ENCODE data around the gene SPG7. TPM values are rescaled to one million over a fixed set of nuclear protein-coding genes. Genes with fewer than 3 reads are reported as not detected.
A peak's percentile ranks its signal among the peaks of the same experiment; 100 is the strongest.

Gene SPG7
- total RNA-seq, 1 experiment from 2014 or later, result 118 TPM

- TF ChIP-seq TCF7L2 (IDR thresholded peaks at IDR 0.05; ENCODE audit: low read depth, low read length) (no peak), POLR2AphosphoS5 (IDR thresholded peaks at IDR 0.05; ENCODE audit: low read depth, low read length) (no peak), REST (IDR thresholded peaks at IDR 0.05; ENCODE audit: insufficient read depth in 1 of 2, low read depth in 2 of 2, low read length in 1 of 2) (no peak), CTCF (IDR thresholded peaks at IDR 0.05) (no peak), SIN3A (IDR thresholded peaks at IDR 0.05; ENCODE audit: borderline replicate concordance, insufficient read depth, low read depth, low read length) (no peak)
- ATAC-seq, result no peak
- Histone ChIP-seq H3K4me3 (ENCODE audit: low read depth in 2 of 2, low read length in 2 of 2) (no peak overlapping the region), H3K4me1 (ENCODE audit: control insufficient read depth, insufficient read depth, low read length) (peaks cover 49% of the 10 kb centered on the region), H3K9me3 (ENCODE audit: control insufficient read depth, insufficient read depth, low read depth, low read length) (no peaks in the 10 kb centered on the region), H3K27ac (ENCODE audit: low read length) (no peak overlapping the region), H3K36me3 (ENCODE audit: control insufficient read depth, insufficient read depth, low read length) (no peaks in the 10 kb centered on the region), H3K27me3 (ENCODE audit: control insufficient read depth, insufficient read depth, low read length) (no peaks in the 10 kb centered on the region)
- ChIA-PET POLR2A (no interaction called here), CTCF (no interaction called here)
- DNase-seq (ENCODE audit: low read depth, low spot score), result no peak
- intact Hi-C loops (cut with micrococcal nuclease; ENCODE audit: unreplicated experiment) (no loop called here), in situ Hi-C loops (cut with HindIII; ENCODE audit: low pct_unique_long_range_greater_than_20kb, low sequenced_read_pairs) (no loop called here)
- no TSS peak for BruUV-seq (replicated peaks)
Observed at GRCh38 chr16:89473791-89474414, 34.3 kb upstream of the SPG7 start.

- Histone ChIP-seq H3K9me3 (ENCODE audit: control insufficient read depth, insufficient read depth, low read depth, low read length) (no peaks in the 10 kb centered on the region), H3K27me3 (ENCODE audit: control insufficient read depth, insufficient read depth, low read length) (no peaks in the 10 kb centered on the region), H3K4me3 (ENCODE audit: low read depth in 2 of 2, low read length in 2 of 2) (no peak overlapping the region), H3K4me1 (ENCODE audit: control insufficient read depth, insufficient read depth, low read length) (peaks cover 52% of the 10 kb centered on the region), H3K27ac (ENCODE audit: low read length) (no peak overlapping the region), H3K36me3 (ENCODE audit: control insufficient read depth, insufficient read depth, low read length) (no peaks in the 10 kb centered on the region)
- ChIA-PET CTCF (no interaction called here), POLR2A (no interaction called here)
- in situ Hi-C loops (cut with HindIII; ENCODE audit: low pct_unique_long_range_greater_than_20kb, low sequenced_read_pairs) (no loop called here), intact Hi-C loops (cut with micrococcal nuclease; ENCODE audit: unreplicated experiment) (no loop called here)
- TF ChIP-seq SIN3A (IDR thresholded peaks at IDR 0.05; ENCODE audit: borderline replicate concordance, insufficient read depth, low read depth, low read length) (no peak), REST (IDR thresholded peaks at IDR 0.05; ENCODE audit: insufficient read depth in 1 of 2, low read depth in 2 of 2, low read length in 1 of 2) (no peak), CTCF (IDR thresholded peaks at IDR 0.05) (no peak), TCF7L2 (IDR thresholded peaks at IDR 0.05; ENCODE audit: low read depth, low read length) (no peak), POLR2AphosphoS5 (IDR thresholded peaks at IDR 0.05; ENCODE audit: low read depth, low read length) (no peak)
- ATAC-seq, result no peak
- no peak for DNase-seq (ENCODE audit: low read depth, low spot score)
- BruUV-seq (replicated peaks), result TSS peak; percentile 42
Observed at GRCh38 chr16:89475144-89475543, 33.1 kb upstream of the SPG7 start.
